ENCODE results near the gene LYRM4. TPM values are rescaled to one million over a fixed set of nuclear protein-coding genes. Genes with fewer than 3 reads are reported as not detected.

Gene LYRM4
- total and polyA plus RNA-seq, 9 of the 15 experiments (the other 6 are each of a cell fraction or from before 2014, with no cell fraction given), result 24.2 to 69.4 (median 41.8) TPM

DNA sequence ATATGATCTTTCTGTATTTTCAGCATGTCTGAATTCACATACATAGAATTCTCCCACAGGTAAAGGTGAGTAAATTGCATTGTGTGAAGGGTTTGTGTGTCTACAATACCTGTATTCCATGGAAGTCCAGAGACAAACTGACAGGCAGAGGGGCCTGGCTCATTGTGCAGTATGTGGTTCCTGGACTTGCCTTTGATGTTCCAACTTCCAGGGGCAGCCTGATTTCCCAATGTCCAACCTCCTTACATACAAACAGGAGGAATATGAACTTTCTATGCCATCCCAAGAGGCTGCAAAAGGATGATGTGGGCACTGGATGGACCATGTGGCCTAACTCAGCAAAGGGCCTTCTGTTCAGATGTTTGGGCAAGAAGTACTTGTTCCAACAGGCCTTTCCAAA lies 58.5 kb downstream of the LYRM4 start (continued):
- TF ChIP-seq TFE3 (CRISPR knock-in tag; IDR thresholded peaks at IDR 0.05), result no peak
- no peak for TF ChIP-seq CBFB (CRISPR knock-in tag; IDR thresholded peaks at IDR 0.05)
- no peak for TF ChIP-seq RFX5 (IDR thresholded peaks at IDR 0.05; ENCODE audit: low read depth, low read length)

DNA sequence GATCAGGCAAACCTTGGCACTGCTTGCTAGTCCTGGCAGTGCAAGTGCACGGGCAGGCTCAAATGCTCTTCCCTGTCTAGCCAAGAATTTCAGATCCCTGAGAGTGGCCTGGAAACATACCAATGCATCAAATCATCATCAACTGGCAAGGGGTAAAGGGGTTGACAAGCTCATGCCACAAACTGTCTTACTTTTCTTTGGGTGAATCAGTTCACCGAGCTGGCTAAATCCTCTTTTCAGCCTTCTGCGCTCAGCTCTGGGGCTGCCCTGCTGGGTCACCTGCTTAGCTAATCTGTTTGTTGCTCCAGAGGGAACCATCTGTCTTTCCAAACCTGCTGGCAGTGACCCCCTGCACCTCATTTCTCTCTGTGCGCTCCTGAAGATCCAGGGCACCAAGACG lies 59.5 kb downstream of the LYRM4 start:
- no peaks in the 10 kb centered on the region for H3K27me3 ChIP-seq (ENCODE audit: control insufficient read depth in 2 of 2, insufficient read depth in 2 of 2, low read length in 2 of 2)
- no peak for DNase-seq (ENCODE audit: extremely low read depth in 1 of 4, low spot score in 3 of 4)
- H3K9me3 ChIP-seq (replicated peaks; ENCODE audit: control insufficient read depth, insufficient read depth, low read depth, low read length), result no peaks in the 10 kb centered on the region; the same call in 1 of the 2 replicates
- WGBS (ENCODE audit: insufficient coverage, low coverage, missing lambda C conversion rate), result 86% methylated on average over 5 of the region's 5 CpGs
- ATAC-seq, result no peak
- ChIA-PET POLR2A (interaction anchor here (0.7 kb wide), 1 partner anchor 14 kb away, joined by 3 read pairs; no protein-coding TSS in a partner anchor), CTCF (ENCODE audit: low intra/inter-chr PET ratio) (no interaction called here)
- FAIRE-seq, result no peak
- H2AFZ ChIP-seq (ENCODE audit: low read depth, low read length), result no peak overlapping the region
- intact Hi-C loops (cut with micrococcal nuclease), result no loop called here
- peaks cover 6% of the 10 kb centered on the region for H3K36me3 ChIP-seq (ENCODE audit: control insufficient read depth, insufficient read depth, low read length)
- H3K4me1 ChIP-seq (replicated peaks in 1 of 2; ENCODE audit: control insufficient read depth in 2 of 2, insufficient read depth in 2 of 2, low read length in 2 of 2), result peaks cover 2 to 8% of the 10 kb centered on the region in 2 experiments; a peak in 4 of 5 replicates
- BruUV-seq (replicated peaks), result no TSS peak
- H3K27ac ChIP-seq (ENCODE audit: extremely low read depth, low read depth, low read length), result no peak overlapping the region
- H3K9ac ChIP-seq (ENCODE audit: insufficient read depth in 1 of 2, low read depth in 2 of 2, low read length in 2 of 2), result no peak overlapping the region; a peak in 1 of 4 replicates
- no peak overlapping the region for H3K4me3 ChIP-seq
- TF ChIP-seq, protein P1, sequence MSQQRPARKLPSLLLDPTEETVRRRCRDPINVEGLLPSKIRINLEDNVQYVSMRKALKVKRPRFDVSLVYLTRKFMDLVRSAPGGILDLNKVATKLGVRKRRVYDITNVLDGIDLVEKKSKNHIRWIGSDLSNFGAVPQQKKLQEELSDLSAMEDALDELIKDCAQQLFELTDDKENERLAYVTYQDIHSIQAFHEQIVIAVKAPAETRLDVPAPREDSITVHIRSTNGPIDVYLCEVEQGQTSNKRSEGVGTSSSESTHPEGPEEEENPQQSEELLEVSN (IDR thresholded peaks at IDR 0.05; ENCODE audit: borderline replicate concordance in 1 of 2, extremely low read depth in 1 of 2, insufficient read depth in 1 of 2, insufficient read length in 1 of 2, low read depth in 1 of 2, low read length in 1 of 2, poor library complexity in 1 of 2, severe bottlenecking in 1 of 2), result no peak
- TF ChIP-seq STAT5A (IDR thresholded peaks at IDR 0.05; ENCODE audit: borderline replicate concordance, low read length), result no peak
- no peak for TF ChIP-seq MXI1 (IDR thresholded peaks at IDR 0.05; ENCODE audit: low read depth, low read length)
- TF ChIP-seq ZNF75A (CRISPR knock-in tag; IDR thresholded peaks at IDR 0.05), result no peak
- no peak for TF ChIP-seq BRF1 (IDR thresholded peaks at IDR 0.05; ENCODE audit: borderline replicate concordance, extremely low read depth, insufficient read length)
- TF ChIP-seq MXD1 (CRISPR knock-in tag; IDR thresholded peaks at IDR 0.05; ENCODE audit: borderline replicate concordance, poor library complexity, severe bottlenecking), result no peak
- TF ChIP-seq ZNF609 (CRISPR knock-in tag; IDR thresholded peaks at IDR 0.05; ENCODE audit: borderline replicate concordance), result no peak
- TF ChIP-seq CEBPB (tag; IDR thresholded peaks at IDR 0.05), result no peak
- no peak for TF ChIP-seq PRMT5 (CRISPR knock-in tag; IDR thresholded peaks at IDR 0.05)
- TF ChIP-seq TRIM28 (IDR thresholded peaks at IDR 0.05), result no peak
- in situ Hi-C loops (cut with MboI), result no loop called here
- peaks cover 5% of the 10 kb centered on the region; the same call in 1 of the 2 replicates for H4K20me1 ChIP-seq (replicated peaks; ENCODE audit: control insufficient read depth, insufficient read depth, low read length)
- 0 out of 3 replicates have a peak, but pooled peaks cover 6% of the 10 kb centered on the region for H3K79me2 ChIP-seq (ENCODE audit: control insufficient read depth, insufficient read depth, low read length)
- H3K4me2 ChIP-seq (ENCODE audit: insufficient read depth, low read length), result no peak overlapping the region
- no peaks in the 10 kb centered on the region for H3K9me1 ChIP-seq (ENCODE audit: control insufficient read depth, insufficient read depth, low read length)

All from K562 (cell line).